ENCODE data around the gene NUSAP1. TPM values are rescaled to one million over a fixed set of nuclear protein-coding genes. Genes with fewer than 3 reads are reported as not detected.
"Not testable (repeated sequence)": the region's sequence is repeated elsewhere in the genome, so short reads cannot be mapped to it uniquely, and the experiment has no call there.

The NUSAP1 gene
- total RNA-seq, 1 donor from 2014 or later = 16.9 TPM

DNA sequence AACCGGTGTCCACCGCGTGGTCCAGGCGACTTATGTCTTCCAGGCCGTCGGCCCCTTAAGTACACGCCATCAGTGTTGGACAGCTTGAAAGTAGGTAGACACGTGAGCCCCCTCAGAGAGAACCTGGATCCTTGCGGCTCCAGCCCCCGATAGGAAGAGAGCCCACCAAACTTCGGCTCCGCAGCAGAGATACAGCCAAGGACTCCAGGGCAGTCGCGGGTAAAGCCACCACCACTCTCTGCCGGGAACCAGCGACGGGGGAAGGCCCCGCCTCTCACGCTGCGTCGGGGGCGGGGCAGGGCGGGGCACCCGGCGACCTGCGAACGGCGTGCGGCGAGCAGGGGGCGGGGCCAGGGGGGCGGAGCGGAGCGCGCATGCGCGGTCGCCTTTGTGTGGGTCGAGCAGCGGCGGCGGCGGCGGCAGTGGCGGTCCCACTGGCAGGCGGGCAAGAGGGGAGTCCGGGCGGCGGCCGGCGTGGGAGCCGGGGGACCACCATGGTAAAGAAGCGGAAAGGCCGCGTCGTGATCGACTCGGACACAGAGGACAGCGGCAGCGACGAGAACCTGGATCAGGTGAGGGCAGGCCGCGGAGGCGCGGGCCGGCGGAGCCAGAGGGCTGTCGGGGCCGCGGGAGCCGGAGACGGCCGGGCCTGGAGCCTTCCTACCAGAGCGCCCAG is 84.2 kb downstream of the NUSAP1 start, which contains the start of gene RTF1:
RTF1 (plus strand) TSS at position 354 of the 676 bp plus-strand sequence; CDS start at position 375, 21 bp downstream.
- peak within 1 kb of the TSS; percentile 83 for H3K27ac Mint-ChIP-seq (ENCODE audit: unreplicated experiment)
- no peaks in the 10 kb centered on the region for H3K9me3 Mint-ChIP-seq (ENCODE audit: unreplicated experiment)
- peak; percentile 98 for DNase-seq (ENCODE audit: low spot score)
- peaks cover 4% of the 10 kb centered on the region for H3K36me3 Mint-ChIP-seq (ENCODE audit: low read depth, unreplicated experiment)
- TF ChIP-seq, protein P1, sequence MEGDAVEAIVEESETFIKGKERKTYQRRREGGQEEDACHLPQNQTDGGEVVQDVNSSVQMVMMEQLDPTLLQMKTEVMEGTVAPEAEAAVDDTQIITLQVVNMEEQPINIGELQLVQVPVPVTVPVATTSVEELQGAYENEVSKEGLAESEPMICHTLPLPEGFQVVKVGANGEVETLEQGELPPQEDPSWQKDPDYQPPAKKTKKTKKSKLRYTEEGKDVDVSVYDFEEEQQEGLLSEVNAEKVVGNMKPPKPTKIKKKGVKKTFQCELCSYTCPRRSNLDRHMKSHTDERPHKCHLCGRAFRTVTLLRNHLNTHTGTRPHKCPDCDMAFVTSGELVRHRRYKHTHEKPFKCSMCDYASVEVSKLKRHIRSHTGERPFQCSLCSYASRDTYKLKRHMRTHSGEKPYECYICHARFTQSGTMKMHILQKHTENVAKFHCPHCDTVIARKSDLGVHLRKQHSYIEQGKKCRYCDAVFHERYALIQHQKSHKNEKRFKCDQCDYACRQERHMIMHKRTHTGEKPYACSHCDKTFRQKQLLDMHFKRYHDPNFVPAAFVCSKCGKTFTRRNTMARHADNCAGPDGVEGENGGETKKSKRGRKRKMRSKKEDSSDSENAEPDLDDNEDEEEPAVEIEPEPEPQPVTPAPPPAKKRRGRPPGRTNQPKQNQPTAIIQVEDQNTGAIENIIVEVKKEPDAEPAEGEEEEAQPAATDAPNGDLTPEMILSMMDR (IDR thresholded peaks at IDR 0.05; ENCODE audit: unreplicated experiment) = no peak
- peaks cover 3% of the 10 kb centered on the region for H3K27me3 Mint-ChIP-seq (ENCODE audit: unreplicated experiment)
- peaks cover 29% of the 10 kb centered on the region for H3K4me1 Mint-ChIP-seq (ENCODE audit: unreplicated experiment)
- peak within 1 kb of the TSS; percentile 99 for H3K4me3 Mint-ChIP-seq (ENCODE audit: unreplicated experiment)

DNA sequence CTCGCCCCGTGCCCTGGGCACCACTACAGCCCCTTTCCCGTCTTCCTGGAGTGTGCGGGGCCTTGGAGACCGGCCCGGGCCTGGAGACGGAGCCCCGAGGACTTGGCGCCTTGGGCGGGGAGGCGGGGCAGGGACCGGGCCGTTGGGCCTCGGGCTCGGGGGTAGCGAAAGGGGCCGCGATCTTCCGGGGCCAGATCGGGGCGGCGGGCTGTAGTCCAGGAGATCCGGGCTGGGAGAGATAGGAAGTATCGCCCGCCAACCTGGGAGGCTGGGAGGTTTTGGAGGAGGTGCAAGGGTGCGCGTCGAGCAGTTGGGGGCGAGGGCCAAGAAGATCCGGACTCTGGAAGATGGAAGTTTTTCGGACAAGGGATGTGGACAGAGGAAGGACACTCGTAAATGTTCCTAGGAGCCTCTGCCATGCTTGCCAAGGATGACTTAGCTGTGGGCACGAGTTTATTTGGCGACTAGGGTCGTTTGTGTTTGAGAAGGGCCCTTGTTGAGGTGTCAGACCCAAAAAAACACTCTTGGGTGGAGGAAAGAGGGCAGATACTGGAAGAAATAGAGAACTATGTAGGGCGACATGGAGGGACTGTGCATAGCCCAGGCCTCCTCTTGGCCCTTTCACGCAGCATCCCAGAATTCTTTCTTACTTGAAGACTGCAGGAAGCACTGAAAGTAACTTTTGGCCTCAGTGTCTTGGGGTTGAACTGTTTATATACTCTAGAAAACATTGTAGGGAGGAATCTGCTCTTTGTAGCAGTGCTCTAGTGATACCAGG is 84.9 kb downstream of the NUSAP1 start:
- no peak for DNase-seq (ENCODE audit: low spot score)
- H3K27me3 Mint-ChIP-seq (ENCODE audit: unreplicated experiment) = peaks cover 3% of the 10 kb centered on the region
- TF ChIP-seq, protein P1 (IDR thresholded peaks at IDR 0.05; ENCODE audit: unreplicated experiment) = no peak
- peak overlapping the region; percentile 83 for H3K27ac Mint-ChIP-seq (ENCODE audit: unreplicated experiment)
- peak overlapping the region; percentile 99 for H3K4me3 Mint-ChIP-seq (ENCODE audit: unreplicated experiment)
- H3K36me3 Mint-ChIP-seq (ENCODE audit: low read depth, unreplicated experiment) = peaks cover 4% of the 10 kb centered on the region
- no peaks in the 10 kb centered on the region for H3K9me3 Mint-ChIP-seq (ENCODE audit: unreplicated experiment)
- peaks cover 29% of the 10 kb centered on the region for H3K4me1 Mint-ChIP-seq (ENCODE audit: unreplicated experiment)

DNA sequence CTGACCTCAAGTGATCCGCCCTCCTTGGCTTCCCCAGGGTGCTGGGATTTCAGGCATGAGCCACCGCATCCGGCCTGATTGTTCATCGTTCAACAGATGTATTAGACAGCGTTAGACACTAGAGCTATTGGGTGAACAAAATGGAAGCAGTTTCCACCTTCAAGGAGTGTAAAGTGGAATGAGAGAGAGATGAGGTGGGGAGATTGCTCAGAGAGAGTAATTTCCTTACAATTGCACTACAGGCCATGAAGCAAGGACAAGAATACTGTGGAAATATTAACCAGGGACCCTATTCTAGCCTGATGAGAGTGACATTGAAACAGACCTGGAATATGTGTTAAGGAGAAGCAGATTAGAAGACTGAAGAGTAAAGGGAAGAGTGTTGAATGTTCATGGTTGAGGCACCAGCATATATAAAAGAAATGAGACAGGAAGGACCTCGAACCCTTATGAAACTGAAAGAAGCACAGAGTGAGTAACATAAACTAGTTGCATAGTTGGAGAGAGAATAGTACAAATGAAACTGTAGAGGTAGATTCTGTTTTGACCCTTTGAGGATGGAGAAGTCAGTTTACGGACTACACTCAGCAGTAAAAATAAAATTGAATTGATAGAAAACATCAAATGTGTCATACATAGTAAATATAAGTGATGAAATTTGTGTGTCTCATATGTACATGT is 91.4 kb downstream of the NUSAP1 start:
- H3K4me3 Mint-ChIP-seq (ENCODE audit: unreplicated experiment) = no peak overlapping the region
- peaks cover 10% of the 10 kb centered on the region for H3K36me3 Mint-ChIP-seq (ENCODE audit: low read depth, unreplicated experiment)
- H3K4me1 Mint-ChIP-seq (ENCODE audit: unreplicated experiment) = peaks cover 5% of the 10 kb centered on the region
- H3K9me3 Mint-ChIP-seq (ENCODE audit: unreplicated experiment) = no peaks in the 10 kb centered on the region
- TF ChIP-seq, protein P1 (IDR thresholded peaks at IDR 0.05; ENCODE audit: unreplicated experiment) = no peak
- H3K27me3 Mint-ChIP-seq (ENCODE audit: unreplicated experiment) = no peaks in the 10 kb centered on the region
- H3K27ac Mint-ChIP-seq (ENCODE audit: unreplicated experiment) = no peak overlapping the region
- no peak for DNase-seq (ENCODE audit: low spot score)

DNA sequence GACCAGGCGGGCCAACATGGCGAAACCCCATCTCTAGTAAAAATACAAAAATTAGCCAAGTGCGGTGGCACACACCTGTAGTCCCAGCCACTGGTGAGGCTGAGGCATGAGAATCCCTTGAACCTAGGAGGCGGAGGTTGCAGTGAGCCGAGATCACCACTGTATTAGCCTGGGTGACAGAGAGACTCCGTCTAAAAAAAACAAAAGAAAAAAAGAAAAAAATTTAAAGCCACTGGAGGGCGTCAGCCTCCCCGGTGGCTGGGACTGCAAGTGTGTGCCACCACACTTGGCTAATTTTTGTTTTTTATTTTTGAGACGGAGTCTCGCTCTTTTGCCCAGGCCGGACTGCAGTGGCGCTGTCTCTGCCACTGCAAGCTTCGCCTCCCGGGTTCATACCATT is 92.1 kb downstream of the NUSAP1 start:
- TF ChIP-seq, protein P1 (IDR thresholded peaks at IDR 0.05; ENCODE audit: unreplicated experiment) = no peak
- no peak overlapping the region for H3K27ac Mint-ChIP-seq (ENCODE audit: unreplicated experiment)
- H3K27me3 Mint-ChIP-seq (ENCODE audit: unreplicated experiment) = no peaks in the 10 kb centered on the region
- no peaks in the 10 kb centered on the region for H3K9me3 Mint-ChIP-seq (ENCODE audit: unreplicated experiment)
- peaks cover 12% of the 10 kb centered on the region for H3K4me1 Mint-ChIP-seq (ENCODE audit: unreplicated experiment)
- DNase-seq (ENCODE audit: low spot score) = no peak
- no peak overlapping the region for H3K4me3 Mint-ChIP-seq (ENCODE audit: unreplicated experiment)
- H3K36me3 Mint-ChIP-seq (ENCODE audit: low read depth, unreplicated experiment) = peaks cover 10% of the 10 kb centered on the region

DNA sequence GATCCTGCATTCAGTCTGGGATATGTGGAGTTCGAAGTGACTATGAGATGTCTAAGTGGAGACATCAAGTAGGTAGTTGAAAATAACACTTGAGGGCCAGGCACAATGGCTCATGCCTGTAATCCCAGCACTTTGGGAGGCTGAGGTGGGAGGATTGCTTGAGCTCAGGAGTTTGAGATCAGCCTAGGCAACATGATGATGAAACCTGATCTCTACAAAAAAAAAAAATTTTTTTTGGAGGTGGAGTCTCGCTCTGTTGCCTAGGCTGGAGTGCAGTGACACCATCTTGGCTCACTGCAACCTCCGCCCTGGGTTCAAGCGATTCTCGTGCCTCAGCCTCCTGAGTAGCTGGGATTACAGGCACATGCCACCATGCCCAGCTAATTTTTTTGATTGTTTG is 93.2 kb downstream of the NUSAP1 start:
- not testable (repeated sequence) for H3K27ac Mint-ChIP-seq (ENCODE audit: unreplicated experiment); H3K9me3 Mint-ChIP-seq (ENCODE audit: unreplicated experiment); H3K36me3 Mint-ChIP-seq (ENCODE audit: low read depth, unreplicated experiment); DNase-seq (ENCODE audit: low spot score); H3K27me3 Mint-ChIP-seq (ENCODE audit: unreplicated experiment); H3K4me1 Mint-ChIP-seq (ENCODE audit: unreplicated experiment); H3K4me3 Mint-ChIP-seq (ENCODE audit: unreplicated experiment)
